Fibroblast of upper back skin (primary cell): ENCODE results near the gene POLR2J2.
"Not testable (repeated sequence)": the region's sequence is repeated elsewhere in the genome, so short reads cannot be mapped to it uniquely, and the experiment has no call there.

Source experiments
- DNase-seq: peaks from one replicate; pipeline ENCODE4 v3.0.0-alpha.2; 2013

The POLR2J2 gene

GRCh38 chr7:102667523-102667922 is 3.9 kb downstream of the POLR2J2 start:
- not testable (repeated sequence) for DNase-seq

- not testable (repeated sequence) for DNase-seq
These were observed 4.6 kb downstream of the POLR2J2 start for GRCh38 chr7:102666850-102667249.

- not testable (repeated sequence) for DNase-seq
These were observed 6.7 kb downstream of the POLR2J2 start for GRCh38 chr7:102664765-102665164.

DNA sequence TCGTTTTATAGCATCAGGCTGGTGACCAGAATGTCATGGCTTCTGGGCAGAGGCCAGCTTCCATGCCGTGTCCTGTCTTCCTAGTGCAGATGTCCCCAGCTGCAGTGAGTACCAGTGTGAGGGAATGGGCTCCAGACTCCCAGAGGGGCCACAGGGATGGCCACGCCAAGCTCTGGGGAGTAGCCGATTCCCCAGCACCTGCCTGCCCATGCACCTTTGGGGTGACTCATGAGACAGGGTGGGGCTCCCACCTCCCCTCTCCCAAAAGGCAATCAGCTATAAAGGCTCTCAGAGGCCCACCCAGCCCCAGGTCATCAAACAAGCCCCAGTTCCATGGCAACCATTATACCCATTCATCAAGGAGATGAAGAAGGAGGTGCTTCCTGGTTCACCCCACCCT is 21.5 kb downstream of the POLR2J2 start, which contains the start of gene SPDYE2B:
TSS of gene SPDYE2B (plus strand) at position 396 of the 400 bp plus-strand sequence. CDS start 2,030 bp downstream, outside the sequence.
- DNase-seq = not testable (repeated sequence)

GRCh38 chr7:102647813-102648212 is 23.6 kb downstream of the POLR2J2 start:
- not testable (repeated sequence) for DNase-seq

DNA sequence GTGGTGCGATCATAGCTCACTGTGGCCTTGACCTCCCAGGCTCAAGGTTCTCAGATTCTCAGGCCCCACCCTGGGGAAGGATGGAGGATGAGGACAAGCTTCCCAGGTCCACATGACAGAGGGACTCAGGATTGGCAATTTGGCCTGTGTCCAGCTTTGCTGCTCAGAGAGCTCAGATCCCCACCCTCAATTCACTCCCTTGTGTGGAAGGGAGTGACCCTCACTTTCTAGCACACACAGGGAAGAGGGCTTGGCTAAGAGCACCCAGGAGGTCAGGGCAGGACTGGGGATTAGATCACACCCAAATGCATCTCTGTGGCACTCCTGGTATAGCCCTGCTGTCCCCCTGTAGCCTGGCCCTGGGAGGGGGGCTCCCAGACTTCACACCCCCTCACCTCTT is 28.1 kb downstream of the POLR2J2 start:
- not testable (repeated sequence) for DNase-seq

- not testable (repeated sequence) for DNase-seq
These were observed 28.8 kb downstream of the POLR2J2 start, which contains the start of gene UPK3BL1 for GRCh38 chr7:102642691-102643090. Gene UPK3BL1 (minus strand): TSS chr7:102642791. CDS start chr7:102642741, 50 bp downstream.

- DNase-seq = not testable (repeated sequence)
These were observed 32.6 kb downstream of the POLR2J2 start for GRCh38 chr7:102638848-102639247.

DNA sequence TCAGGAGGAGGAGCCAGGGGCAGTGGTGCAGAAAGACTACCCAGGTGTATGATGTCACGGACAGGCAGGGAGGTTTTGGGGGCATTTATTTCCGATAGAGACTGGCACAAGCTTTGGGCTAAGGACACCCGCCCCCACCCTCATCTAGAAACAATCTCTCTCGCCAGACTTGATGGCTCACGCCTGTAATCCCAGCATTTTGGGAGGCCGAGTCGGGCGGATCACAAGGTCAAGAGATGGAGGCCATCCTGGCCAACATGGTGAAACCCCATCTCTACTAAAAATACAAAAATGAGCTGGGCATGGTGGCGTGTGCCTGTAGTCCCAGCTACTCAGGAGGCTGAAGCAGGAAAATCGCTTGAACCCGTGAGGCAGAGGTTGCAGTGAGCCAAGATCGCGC is 34.5 kb downstream of the POLR2J2 start:
- DNase-seq = not testable (repeated sequence)

DNA sequence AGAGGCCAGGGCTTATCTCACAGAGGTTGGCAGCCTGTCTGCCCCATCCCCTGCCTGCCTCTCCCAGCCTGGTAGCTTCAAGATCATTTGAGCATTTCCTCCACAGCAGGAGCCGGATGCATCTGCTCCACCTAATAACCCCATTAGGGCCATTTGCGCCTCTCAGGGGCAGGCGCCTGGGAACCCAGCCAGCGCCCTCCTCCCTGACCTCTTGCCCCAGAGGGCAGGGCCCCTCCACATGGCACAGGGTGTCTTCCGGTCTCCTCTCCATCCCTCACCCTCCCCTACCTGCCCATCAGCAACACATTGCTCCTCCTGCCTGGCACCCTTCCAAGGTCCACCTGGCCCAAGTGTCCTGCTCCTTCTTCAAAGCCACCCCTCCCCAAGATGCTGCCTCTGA is 36.1 kb downstream of the POLR2J2 start:
- DNase-seq = not testable (repeated sequence)

DNA sequence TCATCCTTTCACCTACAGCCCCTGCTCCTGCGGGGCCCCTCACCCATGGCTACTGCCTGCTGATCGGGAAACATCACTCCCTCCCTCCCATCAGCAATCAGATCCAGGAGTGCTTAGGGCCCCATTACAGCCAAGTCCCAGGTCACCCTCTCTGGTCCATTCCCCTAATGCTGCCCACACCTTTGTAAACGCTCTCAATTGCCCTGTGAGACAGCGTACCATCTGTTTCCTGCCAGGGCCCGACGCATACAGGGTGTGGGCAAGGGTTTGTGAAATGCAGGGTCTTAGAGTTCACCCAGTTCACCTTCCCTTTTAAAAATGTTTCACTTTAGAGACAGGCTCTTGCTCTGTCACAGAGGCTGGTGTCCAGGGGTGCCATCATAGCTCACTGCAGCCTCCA is 37.2 kb downstream of the POLR2J2 start:
- not testable (repeated sequence) for DNase-seq

DNA sequence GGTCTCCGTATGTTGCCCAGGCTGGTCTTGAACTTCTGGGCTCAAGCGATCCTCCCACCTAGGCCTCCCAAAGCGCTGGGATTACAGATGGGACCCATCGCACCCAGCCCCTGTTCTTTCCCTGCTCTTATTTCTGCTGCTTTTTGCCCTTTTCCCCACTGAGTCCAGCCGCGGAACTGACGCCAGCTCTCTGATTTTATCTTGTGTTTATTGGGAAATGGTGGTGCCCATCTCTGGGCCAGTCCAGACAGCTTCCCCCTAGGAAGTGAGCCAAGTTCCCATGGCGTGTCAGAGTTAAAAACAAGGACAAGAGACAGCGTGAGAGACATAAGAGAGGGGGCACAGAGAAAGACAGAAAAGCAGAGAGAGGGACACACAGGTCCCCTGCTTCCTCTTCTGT is 40.8 kb downstream of the POLR2J2 start:
- DNase-seq = not testable (repeated sequence)

GRCh38 chr7:102627271-102627904 is 44.1 kb downstream of the POLR2J2 start:
- not testable (repeated sequence) for DNase-seq

DNA sequence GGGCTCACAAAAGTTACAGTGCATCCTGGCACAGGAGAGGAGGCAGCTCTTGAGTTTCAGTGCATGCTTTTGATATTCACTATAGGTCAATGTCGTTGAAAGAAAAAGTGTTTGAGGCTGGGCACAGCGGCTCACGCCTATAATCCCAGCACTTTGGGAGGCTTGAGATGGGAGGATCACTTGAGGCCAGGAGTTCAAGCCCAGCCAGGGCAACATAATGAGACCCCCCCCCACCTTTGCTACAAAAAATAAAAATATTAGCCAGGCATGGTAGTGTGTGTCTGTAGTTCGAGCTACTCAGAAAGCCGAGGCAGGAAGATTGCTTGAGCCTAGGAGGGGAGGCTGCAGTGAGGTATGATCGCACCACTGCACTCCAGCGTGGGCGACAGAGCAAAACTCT is 53.3 kb downstream of the POLR2J2 start:
- not testable (repeated sequence) for DNase-seq

- DNase-seq = not testable (repeated sequence)
These were observed 54.8 kb downstream of the POLR2J2 start, which contains the start of gene RASA4 for GRCh38 chr7:102616507-102617125. Gene RASA4 (minus strand): TSS chr7:102616756. CDS start chr7:102616689, 67 bp downstream.
